H1 (cell line): ENCODE data around the gene DSP.
A peak's percentile ranks its signal among the peaks of the same experiment; 100 is the strongest.

Experiments
- BRCA1 ChIP-seq: IDR thresholded peaks from 2 replicates; pipeline ENCODE4 v1.6.1; 2012; ENCODE audit warnings: low read depth, low read length, improper control_type of control experiment
- EGR1 ChIP-seq: IDR thresholded peaks from 2 replicates; pipeline ENCODE4 v1.6.1; 2011; ENCODE audit warnings: low read depth, low read length, borderline replicate concordance
- EZH2 ChIP-seq: fragments of 200-600 bp; sonication (generic); IDR thresholded peaks from 2 replicates; pipeline ENCODE4 v1.7.1; 2012; ENCODE audit warnings: low read depth, mild to moderate bottlenecking, moderate library complexity, low read length, inconsistent platforms; ENCODE audit not compliant: severe bottlenecking
- JUN ChIP-seq: IDR thresholded peaks from 2 replicates; pipeline ENCODE4 v1.6.1; 2011; ENCODE audit warnings: low read depth, mild to moderate bottlenecking, improper control_type of control experiment, low read length
- NRF1 ChIP-seq: IDR thresholded peaks from 2 replicates; pipeline ENCODE4 v1.6.1; 2011; ENCODE audit warnings: mild to moderate bottlenecking, low read depth, low read length, improper control_type of control experiment
- POLR2A ChIP-seq, 2 experiments: IDR thresholded peaks; 1 replicate in 1 of 2; 2 replicates in 1 of 2; pipeline ENCODE4 v1.6.1; 2011; ENCODE audit warnings: low read depth in 2 of 2, low read length in 2 of 2, mild to moderate bottlenecking in 2 of 2; ENCODE audit errors: control extremely low read depth in 1 of 2
- POLR2AphosphoS5 ChIP-seq: IDR thresholded peaks from 2 replicates; pipeline ENCODE4 v1.6.1; 2011; ENCODE audit warnings: low read depth, low read length
- TCF12 ChIP-seq: IDR thresholded peaks from 2 replicates; pipeline ENCODE4 v1.6.1; 2011; ENCODE audit warnings: low read depth, mild to moderate bottlenecking, low read length
- ZNF274 ChIP-seq: IDR thresholded peaks from 2 replicates; pipeline ENCODE4 v1.7.0; 2012; ENCODE audit warnings: low read length, borderline replicate concordance; ENCODE audit errors: extremely low read depth
- TF ChIP-seq, protein P1 (sequence below): IDR thresholded peaks from 2 replicates; pipeline ENCODE4 v1.6.1; 2011; ENCODE audit warnings: low read depth, mild to moderate bottlenecking, low read length; ENCODE audit not compliant: insufficient read depth
- TF ChIP-seq, protein P2 (sequence below), 3 experiments: IDR thresholded peaks; 1 replicate in 2 of 3; 2 replicates in 1 of 3; pipeline versions ENCODE4 v1.5.1 to v1.6.1; 2011; ENCODE audit warnings: low read length in 3 of 3, mild to moderate bottlenecking in 3 of 3, inconsistent platforms in 2 of 3, low read depth in 1 of 3, moderate library complexity in 1 of 3; ENCODE audit not compliant: insufficient read depth in 1 of 3; ENCODE audit errors: control extremely low read depth in 1 of 3
- TF ChIP-seq, protein P3 (sequence below): IDR thresholded peaks from 2 replicates; pipeline ENCODE4 v1.6.1; 2011; ENCODE audit warnings: low read length, improper control_type of control experiment

DNA sequence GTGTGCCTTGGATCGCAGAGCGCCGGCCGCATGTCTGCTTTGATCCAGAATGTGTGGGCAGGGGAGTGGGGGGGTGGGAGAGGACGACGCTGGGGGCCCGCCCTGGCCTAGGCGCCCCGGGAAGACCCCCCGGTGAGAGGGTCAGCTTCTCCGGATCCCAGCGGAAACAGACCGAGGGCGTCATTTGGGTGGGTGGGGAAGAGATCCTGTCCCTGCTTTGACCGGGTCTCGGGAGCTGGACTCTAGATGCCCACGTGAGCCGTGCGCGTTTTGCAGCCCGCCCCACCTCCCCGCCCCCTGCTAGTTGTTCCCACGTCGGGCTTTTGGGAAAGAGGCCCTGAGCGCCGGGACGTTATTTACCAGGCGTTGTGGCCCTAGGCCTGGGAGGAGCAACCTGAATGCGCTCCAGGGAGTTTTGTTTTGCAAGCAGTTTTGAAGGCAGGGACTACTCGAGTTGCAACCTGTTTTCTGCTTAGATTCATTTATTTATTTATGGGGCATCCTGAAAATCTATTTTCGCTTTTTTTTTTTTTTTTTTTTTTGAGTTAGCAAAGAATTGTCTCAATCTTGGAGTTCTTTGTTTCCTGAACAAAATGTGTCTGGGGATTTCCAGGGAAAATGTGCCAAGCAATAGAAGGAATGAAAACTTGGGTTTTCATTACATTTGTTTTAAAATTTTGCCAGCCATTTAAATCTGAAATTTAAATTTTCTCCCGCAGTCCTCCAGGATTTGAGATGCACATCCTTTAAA is 1.6 kb downstream of the DSP start:
- TF ChIP-seq, protein P1, sequence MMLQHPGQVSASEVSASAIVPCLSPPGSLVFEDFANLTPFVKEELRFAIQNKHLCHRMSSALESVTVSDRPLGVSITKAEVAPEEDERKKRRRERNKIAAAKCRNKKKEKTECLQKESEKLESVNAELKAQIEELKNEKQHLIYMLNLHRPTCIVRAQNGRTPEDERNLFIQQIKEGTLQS, result no peak
- TF ChIP-seq NRF1, result no peak
- TF ChIP-seq, protein P2, sequence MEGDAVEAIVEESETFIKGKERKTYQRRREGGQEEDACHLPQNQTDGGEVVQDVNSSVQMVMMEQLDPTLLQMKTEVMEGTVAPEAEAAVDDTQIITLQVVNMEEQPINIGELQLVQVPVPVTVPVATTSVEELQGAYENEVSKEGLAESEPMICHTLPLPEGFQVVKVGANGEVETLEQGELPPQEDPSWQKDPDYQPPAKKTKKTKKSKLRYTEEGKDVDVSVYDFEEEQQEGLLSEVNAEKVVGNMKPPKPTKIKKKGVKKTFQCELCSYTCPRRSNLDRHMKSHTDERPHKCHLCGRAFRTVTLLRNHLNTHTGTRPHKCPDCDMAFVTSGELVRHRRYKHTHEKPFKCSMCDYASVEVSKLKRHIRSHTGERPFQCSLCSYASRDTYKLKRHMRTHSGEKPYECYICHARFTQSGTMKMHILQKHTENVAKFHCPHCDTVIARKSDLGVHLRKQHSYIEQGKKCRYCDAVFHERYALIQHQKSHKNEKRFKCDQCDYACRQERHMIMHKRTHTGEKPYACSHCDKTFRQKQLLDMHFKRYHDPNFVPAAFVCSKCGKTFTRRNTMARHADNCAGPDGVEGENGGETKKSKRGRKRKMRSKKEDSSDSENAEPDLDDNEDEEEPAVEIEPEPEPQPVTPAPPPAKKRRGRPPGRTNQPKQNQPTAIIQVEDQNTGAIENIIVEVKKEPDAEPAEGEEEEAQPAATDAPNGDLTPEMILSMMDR (IDR thresholded peaks at IDR 0.05; ENCODE audit: control extremely low read depth in 1 of 3, insufficient read depth in 1 of 3, low read depth in 1 of 3, low read length in 3 of 3), result no peak
- TF ChIP-seq, protein P3, sequence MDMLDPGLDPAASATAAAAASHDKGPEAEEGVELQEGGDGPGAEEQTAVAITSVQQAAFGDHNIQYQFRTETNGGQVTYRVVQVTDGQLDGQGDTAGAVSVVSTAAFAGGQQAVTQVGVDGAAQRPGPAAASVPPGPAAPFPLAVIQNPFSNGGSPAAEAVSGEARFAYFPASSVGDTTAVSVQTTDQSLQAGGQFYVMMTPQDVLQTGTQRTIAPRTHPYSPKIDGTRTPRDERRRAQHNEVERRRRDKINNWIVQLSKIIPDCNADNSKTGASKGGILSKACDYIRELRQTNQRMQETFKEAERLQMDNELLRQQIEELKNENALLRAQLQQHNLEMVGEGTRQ, result peak; percentile 37; the same call in 1 of the 2 replicates
- no peak for TF ChIP-seq BRCA1
- TF ChIP-seq POLR2A (IDR thresholded peaks at IDR 0.05; ENCODE audit: control extremely low read depth in 1 of 2, low read depth in 2 of 2, low read length in 2 of 2), result peak in 1 of 2 experiments; percentile 4; a peak in 1 of 3 replicates
- TF ChIP-seq ZNF274, result no peak
- no peak for TF ChIP-seq POLR2AphosphoS5
- TF ChIP-seq JUN, result no peak
- no peak for TF ChIP-seq EZH2
- TF ChIP-seq EGR1, result no peak
- no peak for TF ChIP-seq TCF12
